ENCODE data around the gene CARMIL1. TPM values are rescaled to one million over a fixed set of nuclear protein-coding genes. Genes with fewer than 3 reads are reported as not detected.

The CARMIL1 gene
- total and polyA plus RNA-seq, 5 donors from 2014 or later: 0.36 to 3.0 (median 0.49) TPM

- Histone ChIP-seq H3K4me3 (ENCODE audit: low read depth, low read length) (no peak overlapping the region), H3K27me3 (ENCODE audit: control insufficient read depth, insufficient read depth, low read length) (peaks cover 10% of the 10 kb centered on the region), H3K9me3 (ENCODE audit: control insufficient read depth in 2 of 2, low read length in 2 of 2) (no peaks in the 10 kb centered on the region), H3K27ac (ENCODE audit: insufficient read depth, low read length, poor library complexity, severe bottlenecking) (no peak overlapping the region), H3K4me1 (ENCODE audit: control insufficient read depth, insufficient read depth, low read length, poor library complexity, severe bottlenecking) (no peaks in the 10 kb centered on the region), H3K36me3 (ENCODE audit: control insufficient read depth, insufficient read depth, low read length) (no peaks in the 10 kb centered on the region)
- Mint-ChIP-seq H3K27me3 (peaks cover 52% of the 10 kb centered on the region), H3K36me3 (no peaks in the 10 kb centered on the region), H3K4me3 (no peak overlapping the region), H3K9me3 (no peaks in the 10 kb centered on the region), H3K4me1 (no peaks in the 10 kb centered on the region), H3K27ac (no peak overlapping the region)
- DNase-seq: no peak
- no peak for ATAC-seq (ENCODE audit: low read depth in 2 of 2)
These were observed 21.4 kb upstream of the CARMIL1 start for GRCh38 chr6:25257686-25258348.

GRCh38 chr6:25259756-25260155, 19.4 kb upstream of the CARMIL1 start:
- Histone ChIP-seq H3K27me3 (ENCODE audit: control insufficient read depth, insufficient read depth, low read length) (peaks cover 10% of the 10 kb centered on the region), H3K9me3 (ENCODE audit: control insufficient read depth in 2 of 2, low read length in 2 of 2) (no peaks in the 10 kb centered on the region), H3K36me3 (ENCODE audit: control insufficient read depth, insufficient read depth, low read length) (no peaks in the 10 kb centered on the region), H3K27ac (ENCODE audit: insufficient read depth, low read length, poor library complexity, severe bottlenecking) (no peak overlapping the region), H3K4me1 (ENCODE audit: control insufficient read depth, insufficient read depth, low read length, poor library complexity, severe bottlenecking) (no peaks in the 10 kb centered on the region), H3K4me3 (ENCODE audit: low read depth, low read length) (no peak overlapping the region)
- H3K4me3 Mint-ChIP-seq: no peak overlapping the region
- H3K4me1 Mint-ChIP-seq: no peaks in the 10 kb centered on the region
- no peak overlapping the region for H3K27ac Mint-ChIP-seq
- ATAC-seq (ENCODE audit: low read depth in 2 of 2) (no peak), DNase-seq (no peak)
- peaks cover 39% of the 10 kb centered on the region for H3K27me3 Mint-ChIP-seq
- no peaks in the 10 kb centered on the region for H3K9me3 Mint-ChIP-seq
- no peaks in the 10 kb centered on the region for H3K36me3 Mint-ChIP-seq

GRCh38 chr6:25263657-25264056, 15.5 kb upstream of the CARMIL1 start:
- ATAC-seq (ENCODE audit: low read depth in 2 of 2): no peak
- no peak overlapping the region for H3K27ac Mint-ChIP-seq
- H3K27me3 ChIP-seq (ENCODE audit: control insufficient read depth, insufficient read depth, low read length): peaks cover 8% of the 10 kb centered on the region
- H3K9me3 Mint-ChIP-seq: no peaks in the 10 kb centered on the region
- H3K27me3 Mint-ChIP-seq: peaks cover 35% of the 10 kb centered on the region
- no peak overlapping the region for H3K4me3 Mint-ChIP-seq
- no peaks in the 10 kb centered on the region for H3K36me3 ChIP-seq (ENCODE audit: control insufficient read depth, insufficient read depth, low read length)
- H3K27ac ChIP-seq (ENCODE audit: insufficient read depth, low read length, poor library complexity, severe bottlenecking): no peak overlapping the region
- H3K4me1 ChIP-seq (ENCODE audit: control insufficient read depth, insufficient read depth, low read length, poor library complexity, severe bottlenecking): no peaks in the 10 kb centered on the region
- DNase-seq: no peak
- no peaks in the 10 kb centered on the region for H3K36me3 Mint-ChIP-seq
- peaks cover 0 to 2% (median 0%) of the 10 kb centered on the region in 4 donors for H3K4me1 Mint-ChIP-seq
- no peak overlapping the region for H3K4me3 ChIP-seq (ENCODE audit: low read depth, low read length)
- H3K9me3 ChIP-seq (ENCODE audit: control insufficient read depth in 2 of 2, low read length in 2 of 2): no peaks in the 10 kb centered on the region

- no peaks in the 10 kb centered on the region for H3K4me1 ChIP-seq (ENCODE audit: control insufficient read depth, insufficient read depth, low read length, poor library complexity, severe bottlenecking)
- H3K27me3 Mint-ChIP-seq: peaks cover 56% of the 10 kb centered on the region
- no peak for DNase-seq
- H3K4me1 Mint-ChIP-seq: peaks cover 0 to 2% (median 0%) of the 10 kb centered on the region in 4 donors
- no peaks in the 10 kb centered on the region for H3K9me3 ChIP-seq (ENCODE audit: control insufficient read depth in 2 of 2, low read length in 2 of 2)
- H3K27ac Mint-ChIP-seq: no peak overlapping the region
- H3K9me3 Mint-ChIP-seq: no peaks in the 10 kb centered on the region
- no peak for ATAC-seq (ENCODE audit: low read depth in 2 of 2)
- H3K36me3 Mint-ChIP-seq: no peaks in the 10 kb centered on the region
- no peak overlapping the region for H3K4me3 ChIP-seq (ENCODE audit: low read depth, low read length)
- H3K4me3 Mint-ChIP-seq: no peak overlapping the region
- H3K27me3 ChIP-seq (ENCODE audit: control insufficient read depth, insufficient read depth, low read length): peaks cover 8% of the 10 kb centered on the region
- H3K36me3 ChIP-seq (ENCODE audit: control insufficient read depth, insufficient read depth, low read length): no peaks in the 10 kb centered on the region
- no peak overlapping the region for H3K27ac ChIP-seq (ENCODE audit: insufficient read depth, low read length, poor library complexity, severe bottlenecking)
These were observed 12.6 kb upstream of the CARMIL1 start for GRCh38 chr6:25266456-25267100.

- H3K9me3 Mint-ChIP-seq: peaks cover 0 to 5% (median 0%) of the 10 kb centered on the region in 7 donors
These were observed 11.5 kb upstream of the CARMIL1 start for GRCh38 chr6:25267662-25268061.

GRCh38 chr6:25270559-25270958, 8.6 kb upstream of the CARMIL1 start:
- Histone ChIP-seq H3K27me3 (ENCODE audit: control insufficient read depth, insufficient read depth, low read length) (peaks cover 15% of the 10 kb centered on the region), H3K9me3 (ENCODE audit: control insufficient read depth in 2 of 2, low read length in 2 of 2) (no peaks in the 10 kb centered on the region), H3K27ac (ENCODE audit: insufficient read depth, low read length, poor library complexity, severe bottlenecking) (no peak overlapping the region), H3K4me3 (ENCODE audit: low read depth, low read length) (no peak overlapping the region), H3K36me3 (ENCODE audit: control insufficient read depth, insufficient read depth, low read length) (no peaks in the 10 kb centered on the region), H3K4me1 (ENCODE audit: control insufficient read depth, insufficient read depth, low read length, poor library complexity, severe bottlenecking) (no peaks in the 10 kb centered on the region)
- DNase-seq (no peak), ATAC-seq (ENCODE audit: low read depth in 2 of 2) (no peak)
- peaks cover 0 to under 1% (median 0%) of the 10 kb centered on the region in 4 donors for H3K4me1 Mint-ChIP-seq
- H3K9me3 Mint-ChIP-seq: peaks cover 0 to 5% (median 0%) of the 10 kb centered on the region in 7 donors
- H3K27me3 Mint-ChIP-seq: peaks cover 73% of the 10 kb centered on the region
- no peaks in the 10 kb centered on the region for H3K36me3 Mint-ChIP-seq
- H3K4me3 Mint-ChIP-seq: no peak overlapping the region
- no peak overlapping the region for H3K27ac Mint-ChIP-seq

More at GRCh38 chr6:25267662-25268061, 11.5 kb upstream of the CARMIL1 start:
- Histone ChIP-seq H3K27me3 (ENCODE audit: control insufficient read depth, insufficient read depth, low read length) (peaks cover 8% of the 10 kb centered on the region), H3K27ac (ENCODE audit: insufficient read depth, low read length, poor library complexity, severe bottlenecking) (no peak overlapping the region), H3K4me3 (ENCODE audit: low read depth, low read length) (no peak overlapping the region), H3K4me1 (ENCODE audit: control insufficient read depth, insufficient read depth, low read length, poor library complexity, severe bottlenecking) (no peaks in the 10 kb centered on the region), H3K9me3 (ENCODE audit: control insufficient read depth in 2 of 2, low read length in 2 of 2) (no peaks in the 10 kb centered on the region), H3K36me3 (ENCODE audit: control insufficient read depth, insufficient read depth, low read length) (no peaks in the 10 kb centered on the region)
- no peak for ATAC-seq (ENCODE audit: low read depth in 2 of 2)
- Mint-ChIP-seq H3K27ac (no peak overlapping the region), H3K27me3 (peaks cover 56% of the 10 kb centered on the region), H3K4me1 (peaks cover 0 to 2% (median 0%) of the 10 kb centered on the region in 4 donors), H3K4me3 (no peak overlapping the region), H3K36me3 (no peaks in the 10 kb centered on the region)
- DNase-seq: no peak

- H3K9me3 Mint-ChIP-seq: peaks cover 0 to 5% (median 0%) of the 10 kb centered on the region in 7 donors
- peaks cover 10% of the 10 kb centered on the region for H3K27me3 ChIP-seq (ENCODE audit: control insufficient read depth, insufficient read depth, low read length)
These were observed 3.7 kb upstream of the CARMIL1 start for GRCh38 chr6:25275436-25275835.

More at GRCh38 chr6:25275436-25275835, 3.7 kb upstream of the CARMIL1 start:
- DNase-seq (no peak), ATAC-seq (ENCODE audit: low read depth in 2 of 2) (no peak)
- no peak overlapping the region for H3K27ac ChIP-seq (ENCODE audit: insufficient read depth, low read length, poor library complexity, severe bottlenecking)
- Mint-ChIP-seq H3K27ac (no peak overlapping the region), H3K36me3 (no peaks in the 10 kb centered on the region), H3K4me3 (no peak overlapping the region), H3K4me1 (peaks cover 4 to 18% (median 8%) of the 10 kb centered on the region in 4 donors), H3K27me3 (peaks cover 56% of the 10 kb centered on the region)
- H3K4me3 ChIP-seq (ENCODE audit: low read depth, low read length): no peak overlapping the region
- H3K36me3 ChIP-seq (ENCODE audit: control insufficient read depth, insufficient read depth, low read length): no peaks in the 10 kb centered on the region
- H3K4me1 ChIP-seq (ENCODE audit: control insufficient read depth, insufficient read depth, low read length, poor library complexity, severe bottlenecking): peaks cover 18% of the 10 kb centered on the region
- H3K9me3 ChIP-seq (ENCODE audit: control insufficient read depth in 2 of 2, low read length in 2 of 2): no peaks in the 10 kb centered on the region
